K562 (cell line): Measurements from ENCODE around the gene SLC10A3. TPM values are rescaled to one million over a fixed set of nuclear protein-coding genes. Genes with fewer than 3 reads are reported as not detected.

Source experiments
- ARHGAP35 ChIP-seq: fragments of 450-650 bp; IDR thresholded peaks from 2 replicates; pipeline ENCODE4 v1.6.1; 2018; ENCODE audit not compliant: partially characterized antibody
- CXXC5 ChIP-seq: fragments of 250-450 bp; sonication (Bioruptor Pico); IDR thresholded peaks from 2 replicates; pipeline ENCODE4 v1.8.0; 2022; ENCODE audit warnings: inconsistent platforms, mild to moderate bottlenecking, moderate library complexity
- ELK1 ChIP-seq: sonication (generic); formaldehyde crosslinking; IDR thresholded peaks from 2 replicates; pipeline ENCODE4 v1.8.1; 2022; ENCODE audit warnings: missing genetic modification reagents
- EWSR1 ChIP-seq: fragments of 450-650 bp; IDR thresholded peaks from 2 replicates; pipeline ENCODE4 v1.6.1; 2018; ENCODE audit warnings: borderline replicate concordance, mild to moderate bottlenecking, low read depth, moderate library complexity; ENCODE audit not compliant: partially characterized antibody
- HNRNPK ChIP-seq: fragments of 200-400 bp; formaldehyde crosslinking; IDR thresholded peaks from one replicate; pipeline ENCODE4 v1.6.1; 2018; ENCODE audit warnings: mild to moderate bottlenecking, low read depth, low read length; ENCODE audit not compliant: poor library complexity, severe bottlenecking
- KAT2B ChIP-seq: IDR thresholded peaks from one replicate; pipeline ENCODE4 v1.6.1; 2012; ENCODE audit warnings: low read depth, mild to moderate bottlenecking, control low read depth, inconsistent platforms, low read length, moderate library complexity
- NCOR1 ChIP-seq: fragments of 450-650 bp; IDR thresholded peaks from 2 replicates; pipeline ENCODE4 v1.6.1; 2016; ENCODE audit warnings: mild to moderate bottlenecking, moderate library complexity
- SIRT6 ChIP-seq: IDR thresholded peaks from one replicate; pipeline ENCODE4 v1.6.1; 2012; ENCODE audit warnings: low read depth, mild to moderate bottlenecking, control low read depth, inconsistent platforms, low read length, moderate library complexity
- SLC30A9 ChIP-seq: fragments of 250-450 bp; sonication (Bioruptor Pico); IDR thresholded peaks from 2 replicates; pipeline ENCODE4 v1.8.0; 2022; ENCODE audit warnings: mild to moderate bottlenecking, moderate library complexity
- SMARCA5 ChIP-seq: fragments of 450-650 bp; IDR thresholded peaks from 2 replicates; pipeline ENCODE4 v1.6.1; 2016
- STAT5A ChIP-seq: IDR thresholded peaks from 2 replicates; pipeline ENCODE4 v1.6.1; 2012; ENCODE audit warnings: low read length, inconsistent platforms, borderline replicate concordance
- TARDBP ChIP-seq: fragments of 450-650 bp; IDR thresholded peaks from 2 replicates; pipeline ENCODE4 v1.6.1; 2016
- ZNF184 ChIP-seq: sonication (generic); formaldehyde crosslinking; IDR thresholded peaks from 2 replicates; pipeline ENCODE4 v1.5.0; 2020; ENCODE audit warnings: missing genetic modification reagents
- ZNF263 ChIP-seq: sonication (generic); formaldehyde crosslinking; IDR thresholded peaks from 2 replicates; pipeline ENCODE4 v1.8.0; 2022; ENCODE audit warnings: mild to moderate bottlenecking, missing genetic modification reagents, borderline replicate concordance
- ZNF354B ChIP-seq: fragments of 250-450 bp; sonication (Bioruptor Pico); IDR thresholded peaks from 2 replicates; pipeline ENCODE4 v1.4.0; 2020
- ZNF695 ChIP-seq: fragments of 450-650 bp; formaldehyde crosslinking; IDR thresholded peaks from 2 replicates; pipeline ENCODE4 v1.4.0; 2020; ENCODE audit warnings: mild to moderate bottlenecking, moderate library complexity
- polyA plus RNA-seq, 8 experiments: library from polyadenylated mRNA; depleted of rRNA in 4 of 8; stranded (reverse) in 5 of 8; unstranded in 3 of 8; fragments of >200 nt; fragmentation: Nextera tagmentation in 2 of 8; fragmentation: Illumina TruSeq in 1 of 8; extraction: Ambion mirVana in 2 of 8; extraction: Trizol in 1 of 8; gene quantifications; 2 replicates each; pipeline versions ENCODE4 v1.2.1 to v1.2.3, GENCODE V29; 2011 to 2014; ENCODE audit warnings: inconsistent platforms in 1 of 8, missing spikeins in 1 of 8
- total RNA-seq, 7 experiments: library from RNA; depleted of rRNA in 6 of 7; stranded (reverse); fragments of >200 nt in 6 of 7; fragmentation: Illumina TruSeq in 2 of 7; extraction: Trizol in 2 of 7; gene quantifications; 2 replicates each; pipeline versions ENCODE4 v1.2.1 to v1.2.3, GENCODE V29; 2011 to 2021; ENCODE audit warnings: low replicate concordance in 1 of 7
- TF ChIP-seq, protein P1 (sequence below): fragments of 450-650 bp; IDR thresholded peaks from 2 replicates; pipeline ENCODE4 v1.6.1; 2016; ENCODE audit warnings: low read depth, mild to moderate bottlenecking, moderate library complexity
- TF ChIP-seq, protein P2 (sequence below): fragments of 250-450 bp; sonication (Bioruptor Pico); IDR thresholded peaks from 2 replicates; pipeline ENCODE4 v1.5.1; 2021; ENCODE audit warnings: mild to moderate bottlenecking
- TF ChIP-seq, protein P3 (sequence below): fragments of 250-450 bp; sonication (Bioruptor Pico); IDR thresholded peaks from 2 replicates; pipeline ENCODE4 v1.8.0; 2021; ENCODE audit warnings: mild to moderate bottlenecking, moderate library complexity
- TF ChIP-seq, protein P4 (sequence below): sonication (generic); formaldehyde crosslinking; IDR thresholded peaks from 2 replicates; pipeline ENCODE4 v1.8.1; 2022; ENCODE audit warnings: missing genetic modification reagents
- TF ChIP-seq, protein P5 (sequence below): fragments of 450-650 bp; formaldehyde crosslinking; IDR thresholded peaks from 2 replicates; pipeline ENCODE4 v1.4.0; 2020; ENCODE audit warnings: mild to moderate bottlenecking, mixed read lengths

Gene SLC10A3
- total and polyA plus RNA-seq, 9 of the 15 experiments (the other 6 are each of a cell fraction or from before 2014, with no cell fraction given): 5.2 to 30.6 (median 16.7) TPM

DNA sequence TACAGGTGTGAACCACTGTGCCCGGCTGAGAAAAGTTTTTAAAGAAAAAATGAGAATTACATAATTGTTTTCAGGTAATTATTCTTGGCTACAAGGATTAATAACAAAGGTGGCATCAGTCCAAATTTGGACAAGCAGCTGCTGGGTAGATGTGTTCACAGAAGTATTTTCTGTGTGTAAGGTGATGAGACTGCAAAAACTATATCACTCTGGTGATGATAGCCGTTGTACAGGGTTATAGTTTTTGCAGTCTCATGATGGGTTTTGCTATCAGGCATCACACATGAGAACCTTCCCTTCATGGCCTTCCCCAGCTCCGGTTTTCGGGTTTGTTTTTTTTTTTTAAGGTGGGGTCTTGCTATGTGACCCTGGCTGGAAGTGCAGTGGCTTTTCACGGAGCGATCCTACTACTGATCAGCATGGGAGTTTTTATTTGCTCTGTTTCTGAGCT is 5.1 kb upstream of the SLC10A3 start (continued):
- TF ChIP-seq, protein P1, sequence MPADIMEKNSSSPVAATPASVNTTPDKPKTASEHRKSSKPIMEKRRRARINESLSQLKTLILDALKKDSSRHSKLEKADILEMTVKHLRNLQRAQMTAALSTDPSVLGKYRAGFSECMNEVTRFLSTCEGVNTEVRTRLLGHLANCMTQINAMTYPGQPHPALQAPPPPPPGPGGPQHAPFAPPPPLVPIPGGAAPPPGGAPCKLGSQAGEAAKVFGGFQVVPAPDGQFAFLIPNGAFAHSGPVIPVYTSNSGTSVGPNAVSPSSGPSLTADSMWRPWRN: no peak
- TF ChIP-seq, protein P2, sequence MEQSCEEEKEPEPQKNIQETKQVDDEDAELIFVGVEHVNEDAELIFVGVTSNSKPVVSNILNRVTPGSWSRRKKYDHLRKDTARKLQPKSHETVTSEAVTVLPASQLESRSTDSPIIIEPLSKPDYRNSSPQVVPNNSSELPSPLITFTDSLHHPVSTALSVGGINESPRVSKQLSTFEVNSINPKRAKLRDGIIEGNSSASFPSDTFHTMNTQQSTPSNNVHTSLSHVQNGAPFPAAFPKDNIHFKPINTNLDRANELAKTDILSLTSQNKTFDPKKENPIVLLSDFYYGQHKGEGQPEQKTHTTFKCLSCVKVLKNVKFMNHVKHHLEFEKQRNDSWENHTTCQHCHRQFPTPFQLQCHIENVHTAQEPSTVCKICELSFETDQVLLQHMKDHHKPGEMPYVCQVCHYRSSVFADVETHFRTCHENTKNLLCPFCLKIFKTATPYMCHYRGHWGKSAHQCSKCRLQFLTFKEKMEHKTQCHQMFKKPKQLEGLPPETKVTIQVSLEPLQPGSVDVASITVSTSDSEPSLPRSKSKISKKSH (CRISPR knock-in tag): no peak
- TF ChIP-seq TARDBP (no peak), EWSR1 (no peak), KAT2B (no peak), CXXC5 (CRISPR knock-in tag) (no peak), NCOR1 (peak; percentile 76), ZNF695 (CRISPR knock-in tag) (no peak), ZNF184 (CRISPR knock-in tag) (no peak), ZNF263 (CRISPR knock-in tag) (no peak), STAT5A (peak; percentile 48; the same call in 1 of the 2 replicates), SLC30A9 (CRISPR knock-in tag) (no peak), ZNF354B (no peak), ARHGAP35 (no peak), SMARCA5 (peak; percentile 12; the same call in 1 of the 2 replicates), ELK1 (CRISPR knock-in tag) (no peak), HNRNPK (no peak), SIRT6 (no peak)
- TF ChIP-seq, protein P3, sequence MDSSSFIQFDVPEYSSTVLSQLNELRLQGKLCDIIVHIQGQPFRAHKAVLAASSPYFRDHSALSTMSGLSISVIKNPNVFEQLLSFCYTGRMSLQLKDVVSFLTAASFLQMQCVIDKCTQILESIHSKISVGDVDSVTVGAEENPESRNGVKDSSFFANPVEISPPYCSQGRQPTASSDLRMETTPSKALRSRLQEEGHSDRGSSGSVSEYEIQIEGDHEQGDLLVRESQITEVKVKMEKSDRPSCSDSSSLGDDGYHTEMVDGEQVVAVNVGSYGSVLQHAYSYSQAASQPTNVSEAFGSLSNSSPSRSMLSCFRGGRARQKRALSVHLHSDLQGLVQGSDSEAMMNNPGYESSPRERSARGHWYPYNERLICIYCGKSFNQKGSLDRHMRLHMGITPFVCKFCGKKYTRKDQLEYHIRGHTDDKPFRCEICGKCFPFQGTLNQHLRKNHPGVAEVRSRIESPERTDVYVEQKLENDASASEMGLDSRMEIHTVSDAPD (CRISPR knock-in tag): no peak
- TF ChIP-seq, protein P4, sequence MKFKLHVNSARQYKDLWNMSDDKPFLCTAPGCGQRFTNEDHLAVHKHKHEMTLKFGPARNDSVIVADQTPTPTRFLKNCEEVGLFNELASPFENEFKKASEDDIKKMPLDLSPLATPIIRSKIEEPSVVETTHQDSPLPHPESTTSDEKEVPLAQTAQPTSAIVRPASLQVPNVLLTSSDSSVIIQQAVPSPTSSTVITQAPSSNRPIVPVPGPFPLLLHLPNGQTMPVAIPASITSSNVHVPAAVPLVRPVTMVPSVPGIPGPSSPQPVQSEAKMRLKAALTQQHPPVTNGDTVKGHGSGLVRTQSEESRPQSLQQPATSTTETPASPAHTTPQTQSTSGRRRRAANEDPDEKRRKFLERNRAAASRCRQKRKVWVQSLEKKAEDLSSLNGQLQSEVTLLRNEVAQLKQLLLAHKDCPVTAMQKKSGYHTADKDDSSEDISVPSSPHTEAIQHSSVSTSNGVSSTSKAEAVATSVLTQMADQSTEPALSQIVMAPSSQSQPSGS (CRISPR knock-in tag): no peak
- TF ChIP-seq, protein P5, sequence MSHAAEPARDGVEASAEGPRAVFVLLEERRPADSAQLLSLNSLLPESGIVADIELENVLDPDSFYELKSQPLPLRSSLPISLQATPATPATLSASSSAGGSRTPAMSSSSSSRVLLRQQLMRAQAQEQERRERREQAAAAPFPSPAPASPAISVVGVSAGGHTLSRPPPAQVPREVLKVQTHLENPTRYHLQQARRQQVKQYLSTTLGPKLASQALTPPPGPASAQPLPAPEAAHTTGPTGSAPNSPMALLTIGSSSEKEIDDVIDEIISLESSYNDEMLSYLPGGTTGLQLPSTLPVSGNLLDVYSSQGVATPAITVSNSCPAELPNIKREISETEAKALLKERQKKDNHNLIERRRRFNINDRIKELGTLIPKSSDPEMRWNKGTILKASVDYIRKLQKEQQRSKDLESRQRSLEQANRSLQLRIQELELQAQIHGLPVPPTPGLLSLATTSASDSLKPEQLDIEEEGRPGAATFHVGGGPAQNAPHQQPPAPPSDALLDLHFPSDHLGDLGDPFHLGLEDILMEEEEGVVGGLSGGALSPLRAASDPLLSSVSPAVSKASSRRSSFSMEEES (CRISPR knock-in tag): no peak
